ENCODE results near the gene KATNBL1.

DNA sequence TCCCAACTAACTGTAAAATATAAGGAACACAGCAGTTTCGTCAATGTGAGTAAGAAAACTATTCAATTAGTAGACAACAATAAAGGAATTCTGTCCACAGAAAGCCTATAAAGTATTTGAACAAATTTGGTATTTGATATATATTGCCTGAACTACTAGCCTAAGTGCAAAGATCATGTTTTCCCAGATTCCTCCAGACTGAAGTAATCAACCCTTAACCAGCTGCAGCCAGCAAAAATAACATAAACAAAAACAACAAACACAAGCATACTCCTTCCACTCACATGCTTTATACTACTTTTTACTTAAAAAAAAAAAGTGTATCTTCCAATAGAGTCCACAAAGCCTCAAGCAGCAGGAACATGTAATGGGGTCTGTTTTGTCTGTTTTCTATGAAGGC lies 84.0 kb downstream of the KATNBL1 start:
- TF ChIP-seq, protein P1, sequence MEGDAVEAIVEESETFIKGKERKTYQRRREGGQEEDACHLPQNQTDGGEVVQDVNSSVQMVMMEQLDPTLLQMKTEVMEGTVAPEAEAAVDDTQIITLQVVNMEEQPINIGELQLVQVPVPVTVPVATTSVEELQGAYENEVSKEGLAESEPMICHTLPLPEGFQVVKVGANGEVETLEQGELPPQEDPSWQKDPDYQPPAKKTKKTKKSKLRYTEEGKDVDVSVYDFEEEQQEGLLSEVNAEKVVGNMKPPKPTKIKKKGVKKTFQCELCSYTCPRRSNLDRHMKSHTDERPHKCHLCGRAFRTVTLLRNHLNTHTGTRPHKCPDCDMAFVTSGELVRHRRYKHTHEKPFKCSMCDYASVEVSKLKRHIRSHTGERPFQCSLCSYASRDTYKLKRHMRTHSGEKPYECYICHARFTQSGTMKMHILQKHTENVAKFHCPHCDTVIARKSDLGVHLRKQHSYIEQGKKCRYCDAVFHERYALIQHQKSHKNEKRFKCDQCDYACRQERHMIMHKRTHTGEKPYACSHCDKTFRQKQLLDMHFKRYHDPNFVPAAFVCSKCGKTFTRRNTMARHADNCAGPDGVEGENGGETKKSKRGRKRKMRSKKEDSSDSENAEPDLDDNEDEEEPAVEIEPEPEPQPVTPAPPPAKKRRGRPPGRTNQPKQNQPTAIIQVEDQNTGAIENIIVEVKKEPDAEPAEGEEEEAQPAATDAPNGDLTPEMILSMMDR (IDR thresholded peaks at IDR 0.05; ENCODE audit: low read depth, low read length), result no peak
- no peak for TF ChIP-seq EZH2phosphoT487 (IDR thresholded peaks at IDR 0.05; ENCODE audit: low read depth)

All from OCI-LY3 (cell line).